Measurements from ENCODE around the gene ACOT7. TPM values are rescaled to one million over a fixed set of nuclear protein-coding genes. Genes with fewer than 3 reads are reported as not detected.

The ACOT7 gene
- total RNA-seq, 2 experiments from 2014 or later: 23.4 to 53.6 TPM

DNA sequence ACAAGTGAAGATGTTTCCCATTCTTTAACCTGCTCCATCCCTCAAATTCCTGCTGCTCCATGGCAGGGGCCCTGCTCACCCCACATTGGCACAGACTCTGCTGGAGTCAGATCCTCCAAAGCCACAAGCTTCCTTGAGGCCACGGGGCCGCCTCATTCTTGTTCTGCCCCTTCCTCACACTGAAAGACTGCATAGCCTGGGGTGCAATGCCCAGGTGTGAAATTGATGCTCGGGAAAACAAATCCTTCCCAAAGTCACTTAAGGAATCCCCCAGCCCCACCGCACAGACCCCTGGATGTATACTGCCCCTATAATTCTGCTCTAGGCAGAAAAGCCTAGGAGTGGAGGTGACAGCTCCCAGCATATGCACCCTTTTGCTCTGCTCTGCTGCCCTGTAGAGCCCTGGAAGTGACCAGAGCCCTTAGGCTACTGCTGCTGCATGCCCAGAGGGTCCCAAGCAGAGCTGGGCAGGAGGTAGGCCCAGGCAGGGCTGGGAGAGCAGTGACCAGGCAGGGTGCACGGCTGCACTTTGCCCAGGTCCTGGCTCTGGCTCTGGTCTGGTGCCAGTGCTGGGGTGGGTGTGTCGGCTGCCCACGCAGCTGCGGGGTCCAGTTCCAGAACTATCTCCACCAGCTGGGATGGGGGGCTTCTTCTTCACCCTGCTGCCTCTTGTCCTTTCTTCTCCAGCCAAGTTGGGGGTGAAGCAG, 24.5 kb upstream of the ACOT7 start:
- TF ChIP-seq, protein P1, sequence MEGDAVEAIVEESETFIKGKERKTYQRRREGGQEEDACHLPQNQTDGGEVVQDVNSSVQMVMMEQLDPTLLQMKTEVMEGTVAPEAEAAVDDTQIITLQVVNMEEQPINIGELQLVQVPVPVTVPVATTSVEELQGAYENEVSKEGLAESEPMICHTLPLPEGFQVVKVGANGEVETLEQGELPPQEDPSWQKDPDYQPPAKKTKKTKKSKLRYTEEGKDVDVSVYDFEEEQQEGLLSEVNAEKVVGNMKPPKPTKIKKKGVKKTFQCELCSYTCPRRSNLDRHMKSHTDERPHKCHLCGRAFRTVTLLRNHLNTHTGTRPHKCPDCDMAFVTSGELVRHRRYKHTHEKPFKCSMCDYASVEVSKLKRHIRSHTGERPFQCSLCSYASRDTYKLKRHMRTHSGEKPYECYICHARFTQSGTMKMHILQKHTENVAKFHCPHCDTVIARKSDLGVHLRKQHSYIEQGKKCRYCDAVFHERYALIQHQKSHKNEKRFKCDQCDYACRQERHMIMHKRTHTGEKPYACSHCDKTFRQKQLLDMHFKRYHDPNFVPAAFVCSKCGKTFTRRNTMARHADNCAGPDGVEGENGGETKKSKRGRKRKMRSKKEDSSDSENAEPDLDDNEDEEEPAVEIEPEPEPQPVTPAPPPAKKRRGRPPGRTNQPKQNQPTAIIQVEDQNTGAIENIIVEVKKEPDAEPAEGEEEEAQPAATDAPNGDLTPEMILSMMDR (conservative IDR thresholded peaks at IDR 0.05; ENCODE audit: low read length): no peak
- no peak for TF ChIP-seq EZH2phosphoT487 (IDR thresholded peaks at IDR 0.05; ENCODE audit: borderline replicate concordance, low read depth, low read length)
- Histone ChIP-seq H3K4me1 (ENCODE audit: insufficient read depth, low read length, poor library complexity, severe bottlenecking) (no peaks in the 10 kb centered on the region), H3K9me2 (ENCODE audit: insufficient read depth, low read length) (no peaks in the 10 kb centered on the region), H3K27ac (ENCODE audit: low read depth, low read length, poor library complexity, severe bottlenecking) (no peak overlapping the region), H3K79me2 (ENCODE audit: insufficient read depth, low read depth, low read length) (no peaks in the 10 kb centered on the region), H4K20me1 (ENCODE audit: insufficient read depth, low read length) (no peaks in the 10 kb centered on the region), H3K4me2 (ENCODE audit: low read length) (no peak overlapping the region), H2AFZ (ENCODE audit: low read length) (no peak overlapping the region), H3K36me3 (ENCODE audit: insufficient read depth, low read length) (no peaks in the 10 kb centered on the region), H3K9me3 (ENCODE audit: low read length) (no peaks in the 10 kb centered on the region), H3K4me3 (ENCODE audit: low read depth, low read length, poor library complexity, severe bottlenecking) (no peak overlapping the region)
- no TSS peak for BruUV-seq (replicated peaks)
- DNase-seq (ENCODE audit: low spot score): no peak
- intact Hi-C loops (cut with micrococcal nuclease; ENCODE audit: unreplicated experiment): no loop called here
- POLR2A ChIA-PET: no interaction called here
- CTCF ChIA-PET (ENCODE audit: unreplicated experiment): no interaction called here

DNA sequence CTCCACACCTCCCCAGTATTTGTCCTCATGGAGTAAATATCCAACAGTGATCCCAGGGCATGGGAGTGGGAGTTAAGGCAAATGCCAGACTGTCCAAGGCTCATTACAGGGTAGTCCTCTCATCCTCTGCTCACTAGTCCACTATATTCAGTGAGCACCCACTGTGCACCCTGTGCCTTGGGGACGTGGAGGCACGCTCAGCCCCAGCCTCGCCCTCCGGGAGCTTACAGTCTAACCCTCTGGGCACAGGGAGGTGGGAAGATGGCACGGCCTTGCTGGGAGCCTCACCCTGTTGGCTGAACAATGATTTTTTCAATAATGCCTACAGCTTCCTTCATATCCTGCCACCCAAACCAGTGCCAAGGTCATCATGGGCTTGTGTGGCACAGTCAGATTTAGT, 23.3 kb upstream of the ACOT7 start:
- ChIA-PET CTCF (ENCODE audit: unreplicated experiment) (no interaction called here), POLR2A (no interaction called here)
- no peaks in the 10 kb centered on the region for H3K36me3 ChIP-seq (ENCODE audit: insufficient read depth, low read length)
- H4K20me1 ChIP-seq (ENCODE audit: insufficient read depth, low read length): no peaks in the 10 kb centered on the region
- H3K9me2 ChIP-seq (ENCODE audit: insufficient read depth, low read length): no peaks in the 10 kb centered on the region
- H3K9me3 ChIP-seq (ENCODE audit: low read length): no peaks in the 10 kb centered on the region
- no peaks in the 10 kb centered on the region for H3K4me1 ChIP-seq (ENCODE audit: insufficient read depth, low read length, poor library complexity, severe bottlenecking)
- no peak overlapping the region for H3K4me3 ChIP-seq (ENCODE audit: low read depth, low read length, poor library complexity, severe bottlenecking)
- no peak overlapping the region for H2AFZ ChIP-seq (ENCODE audit: low read length)
- no TSS peak for BruUV-seq (replicated peaks)
- intact Hi-C loops (cut with micrococcal nuclease; ENCODE audit: unreplicated experiment): no loop called here
- H3K27ac ChIP-seq (ENCODE audit: low read depth, low read length, poor library complexity, severe bottlenecking): no peak overlapping the region
- TF ChIP-seq, protein P1 (conservative IDR thresholded peaks at IDR 0.05; ENCODE audit: low read length): no peak
- no peak for TF ChIP-seq EZH2phosphoT487 (IDR thresholded peaks at IDR 0.05; ENCODE audit: borderline replicate concordance, low read depth, low read length)
- no peak overlapping the region for H3K4me2 ChIP-seq (ENCODE audit: low read length)
- H3K79me2 ChIP-seq (ENCODE audit: insufficient read depth, low read depth, low read length): no peaks in the 10 kb centered on the region
- DNase-seq (ENCODE audit: low spot score): no peak

DNA sequence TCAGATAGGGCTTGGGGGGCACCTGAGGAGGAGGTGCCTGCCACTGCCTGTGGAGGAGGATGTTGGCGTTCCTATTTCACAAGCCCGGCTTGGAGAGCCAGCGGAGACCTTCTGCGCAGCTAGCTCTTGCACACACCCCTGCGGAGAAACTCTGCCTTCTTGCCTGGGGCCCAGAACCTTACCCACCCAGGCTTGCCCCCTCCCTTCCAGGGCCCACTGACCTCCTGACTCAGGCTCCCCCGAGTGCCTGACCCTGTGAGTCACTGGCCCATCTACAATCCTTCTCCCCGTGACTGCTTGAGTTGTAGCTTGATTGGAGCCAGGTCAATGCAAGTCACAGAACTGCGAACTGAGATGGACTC, 22.7 kb upstream of the ACOT7 start:
- Histone ChIP-seq H3K79me2 (ENCODE audit: insufficient read depth, low read depth, low read length) (no peaks in the 10 kb centered on the region), H3K4me3 (ENCODE audit: low read depth, low read length, poor library complexity, severe bottlenecking) (no peak overlapping the region), H3K9me2 (ENCODE audit: insufficient read depth, low read length) (no peaks in the 10 kb centered on the region), H2AFZ (ENCODE audit: low read length) (no peak overlapping the region), H3K4me1 (ENCODE audit: insufficient read depth, low read length, poor library complexity, severe bottlenecking) (no peaks in the 10 kb centered on the region), H3K4me2 (ENCODE audit: low read length) (no peak overlapping the region), H4K20me1 (ENCODE audit: insufficient read depth, low read length) (no peaks in the 10 kb centered on the region), H3K9me3 (ENCODE audit: low read length) (no peaks in the 10 kb centered on the region), H3K36me3 (ENCODE audit: insufficient read depth, low read length) (no peaks in the 10 kb centered on the region), H3K27ac (ENCODE audit: low read depth, low read length, poor library complexity, severe bottlenecking) (no peak overlapping the region)
- DNase-seq (ENCODE audit: low spot score): no peak
- TF ChIP-seq, protein P1 (conservative IDR thresholded peaks at IDR 0.05; ENCODE audit: low read length): no peak
- no peak for TF ChIP-seq EZH2phosphoT487 (IDR thresholded peaks at IDR 0.05; ENCODE audit: borderline replicate concordance, low read depth, low read length)
- CTCF ChIA-PET (ENCODE audit: unreplicated experiment): no interaction called here
- intact Hi-C loops (cut with micrococcal nuclease; ENCODE audit: unreplicated experiment): no loop called here
- no TSS peak for BruUV-seq (replicated peaks)
- POLR2A ChIA-PET: no interaction called here

All from OCI-LY7 (cell line).